DMS153 treated with DMSO at 0.1 percent for 48 hours (cell line): ENCODE results near the gene HOXA7.

ENCODE experiments used
- DNase-seq: peaks from one replicate; lab custom pipeline; 2025; ENCODE audit not compliant: unreplicated experiment; lab: John Stamatoyannopoulos, UW

HOXA7 gene

DNA sequence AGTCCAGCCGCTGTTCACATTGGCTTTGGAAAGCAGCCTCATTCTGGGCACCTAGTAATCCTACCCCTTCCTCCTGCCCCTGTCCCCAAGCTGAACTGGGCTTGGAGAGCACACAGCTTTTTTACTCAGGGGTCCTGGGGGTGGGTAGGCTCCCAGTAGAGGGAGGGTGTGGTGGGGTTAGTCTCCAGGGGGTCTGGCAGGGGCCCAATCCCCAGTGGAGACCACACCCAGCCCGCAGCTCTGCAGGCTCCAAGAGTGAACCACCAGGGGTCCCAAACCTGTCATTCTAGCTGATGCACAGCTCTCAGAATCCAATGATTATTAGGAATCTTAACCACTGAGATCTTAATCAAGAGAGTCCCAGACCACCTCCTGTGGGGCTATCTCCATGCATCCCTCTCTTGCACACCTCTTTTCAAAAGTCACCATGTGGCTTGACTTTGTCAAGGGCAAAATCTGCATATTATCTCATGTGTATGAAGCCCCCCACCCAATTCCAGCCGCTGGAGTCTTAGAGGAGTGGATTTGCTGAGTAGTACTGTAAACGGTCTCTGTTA lies 25.9 kb upstream of the HOXA7 start:
- DNase-seq, result no peak

DNA sequence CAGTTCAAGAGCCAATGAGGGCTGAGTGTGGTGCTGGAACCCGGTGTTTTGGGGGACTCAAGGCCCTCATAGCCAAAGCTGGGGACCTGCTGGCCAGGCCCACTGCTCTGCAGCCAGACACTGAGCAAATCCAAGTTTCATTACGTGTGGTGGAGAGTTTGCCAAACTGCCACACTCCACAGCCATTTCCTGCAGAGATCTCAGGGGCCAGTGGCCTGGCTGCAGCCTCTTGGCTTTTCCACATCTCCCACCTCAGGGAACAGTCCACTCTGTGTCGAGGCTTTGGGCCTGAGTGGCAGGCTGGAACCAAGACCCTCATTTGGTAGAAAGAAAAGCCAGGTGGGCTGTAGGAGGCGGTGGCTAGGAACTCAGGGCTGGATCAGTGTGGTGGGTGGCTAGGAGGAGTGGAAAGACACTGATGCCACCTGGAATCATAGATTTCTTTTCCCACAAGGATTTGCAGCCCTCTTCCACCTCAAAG lies 25.4 kb upstream of the HOXA7 start:
- DNase-seq, result no peak

DNA sequence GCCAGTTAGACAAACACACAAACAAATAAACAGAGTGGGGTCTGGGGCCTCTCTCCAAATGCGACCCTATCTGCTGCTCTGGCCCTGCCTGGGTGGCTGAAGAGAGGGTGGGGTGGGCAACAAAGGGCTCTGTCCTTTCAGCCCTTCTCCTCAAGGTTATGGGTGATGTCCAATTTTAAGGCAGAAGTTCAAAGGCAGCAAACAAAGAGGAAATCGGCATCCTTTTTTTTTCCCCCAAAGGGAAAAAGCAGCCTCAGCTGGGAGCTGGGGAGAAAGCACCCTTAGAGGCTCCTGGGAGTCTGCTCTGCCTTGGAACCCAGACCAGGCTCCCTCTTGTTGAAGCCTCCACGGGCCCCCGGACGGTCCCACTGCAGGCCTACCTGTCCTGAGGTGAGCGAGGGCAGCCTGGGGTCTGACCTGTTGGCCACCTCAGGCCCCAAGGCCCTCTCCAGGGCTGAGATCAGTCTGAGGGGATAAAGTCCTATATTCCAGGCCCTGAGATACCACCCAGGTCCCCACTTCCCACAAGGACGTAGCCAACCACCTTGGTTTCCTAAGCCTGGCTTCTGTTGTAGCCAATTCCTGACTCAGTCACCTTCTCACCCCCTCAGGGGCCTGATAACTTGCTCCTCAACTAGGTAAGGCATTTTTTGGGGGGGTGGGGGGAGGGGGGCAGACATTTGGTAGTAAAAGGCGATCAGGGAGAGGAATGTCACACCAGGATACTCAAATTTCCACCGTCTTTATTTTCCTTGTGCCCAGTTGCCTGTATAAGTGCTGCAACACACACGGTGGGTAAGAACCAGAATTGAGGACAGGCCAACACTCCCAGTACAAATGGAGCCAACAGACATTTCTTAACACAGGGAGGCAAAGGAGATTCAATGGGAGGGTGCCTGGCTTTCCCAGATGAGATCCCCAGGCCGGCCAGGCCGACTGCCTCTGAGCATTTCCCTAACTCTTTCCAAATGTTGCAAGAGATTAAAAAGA lies 24.3 kb upstream of the HOXA7 start:
- DNase-seq, result no peak

DNA sequence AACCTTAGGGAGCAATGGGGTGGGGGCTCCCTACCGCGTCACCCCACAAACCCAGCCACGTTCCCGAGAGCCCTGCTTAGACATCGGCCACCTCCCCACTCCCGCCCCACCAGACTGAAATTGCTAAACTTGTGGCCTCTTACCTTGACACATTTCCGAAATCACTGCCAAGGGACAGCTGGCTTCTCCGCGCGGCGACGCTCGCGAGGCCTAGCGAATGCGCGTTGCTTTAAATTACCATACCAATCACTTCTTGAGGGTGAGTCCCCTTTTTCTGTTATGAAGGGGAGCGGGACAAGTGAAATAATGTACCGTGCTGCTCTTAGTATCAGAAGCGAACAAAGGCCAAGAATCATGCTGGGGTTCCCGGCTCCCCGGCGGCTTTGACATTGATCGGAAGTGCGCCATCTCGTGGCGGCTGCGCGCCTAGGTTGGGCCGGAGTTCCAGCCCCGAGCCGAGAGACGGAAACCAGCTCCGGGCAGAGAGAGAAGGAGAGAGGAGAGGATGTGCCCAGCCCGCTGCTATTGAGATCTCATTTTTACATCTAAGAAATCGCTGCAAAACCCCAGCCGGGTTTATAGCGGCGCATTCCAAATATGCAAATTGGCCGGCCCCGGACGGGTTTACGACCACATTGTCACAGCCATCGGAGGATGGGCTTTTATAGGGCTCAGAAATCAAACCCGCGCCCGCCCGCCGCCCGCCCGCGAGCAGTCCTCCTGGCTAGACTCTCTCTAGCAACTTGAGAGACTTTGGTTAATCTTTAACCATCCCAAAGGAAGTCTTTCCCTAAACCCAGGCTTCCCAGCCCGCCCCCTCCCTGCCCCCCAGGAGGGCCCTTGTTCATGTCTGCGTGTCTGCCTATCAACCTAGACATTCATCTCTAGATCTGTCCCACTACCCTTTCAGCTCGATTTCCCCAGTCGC lies 23.3 kb upstream of the HOXA7 start:
- peak; percentile 41 for DNase-seq

DNA sequence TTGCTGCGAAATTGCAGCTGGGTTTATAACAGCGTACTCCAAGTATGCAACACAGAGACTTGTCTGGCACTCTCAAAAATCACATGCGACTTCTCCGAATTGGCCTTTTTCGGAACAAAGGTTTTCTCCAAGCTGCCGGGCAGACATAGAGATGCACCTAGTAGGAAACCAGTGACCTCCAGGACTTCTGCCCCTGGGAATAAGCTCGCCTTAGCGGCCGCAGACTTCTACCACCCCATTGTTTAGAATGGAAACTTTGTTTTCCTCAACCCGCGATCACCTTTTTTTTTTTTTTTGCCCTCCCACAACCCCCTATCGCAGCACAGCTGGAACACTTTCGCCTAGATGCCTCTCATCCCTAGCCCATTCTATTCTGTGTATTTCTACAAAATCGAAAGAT lies 22.6 kb upstream of the HOXA7 start:
- DNase-seq, result no peak

DNA sequence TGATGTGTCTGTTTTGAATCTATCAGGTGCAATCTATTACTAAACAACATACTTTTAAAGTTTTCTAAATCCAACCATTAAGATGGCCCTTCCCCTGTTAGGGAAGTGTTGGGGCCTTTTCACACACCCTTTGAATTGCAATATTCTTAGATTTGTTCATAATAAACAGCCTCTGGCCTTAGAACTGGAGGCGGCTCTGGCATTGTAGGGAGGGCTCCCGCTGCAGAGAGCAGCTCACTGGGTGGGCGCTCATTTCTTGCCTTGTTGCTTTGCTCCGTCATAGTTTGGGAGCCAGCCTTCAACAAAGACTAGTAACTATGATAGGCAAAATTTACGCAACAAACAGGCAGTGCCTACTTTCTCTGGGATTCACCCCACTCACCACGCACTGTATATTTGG lies 21.9 kb upstream of the HOXA7 start:
- no peak for DNase-seq

DNA sequence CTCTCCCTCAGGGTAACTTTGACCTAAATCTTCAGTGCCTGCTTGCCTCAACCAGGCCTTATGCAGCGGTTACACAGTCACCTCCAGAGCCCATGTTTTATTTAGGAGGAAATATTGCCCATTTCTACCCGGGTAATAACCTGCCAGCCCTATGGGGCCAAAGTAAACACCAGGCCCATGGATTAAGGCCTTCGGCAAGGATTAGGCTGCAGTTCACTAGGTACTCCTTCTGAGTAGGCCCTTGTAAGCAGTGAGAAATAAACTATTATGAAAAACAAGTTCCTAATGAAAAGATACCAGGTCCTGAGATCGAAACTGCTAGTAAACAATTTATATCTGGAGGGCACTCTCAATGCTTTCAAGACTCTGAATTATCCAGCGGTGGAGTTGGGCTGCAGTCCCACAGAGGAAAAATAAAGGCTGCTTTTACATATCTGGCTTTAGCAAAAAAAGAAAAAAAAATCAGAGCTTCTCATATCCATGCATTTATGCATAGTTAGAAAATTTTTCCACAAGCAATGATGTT lies 21.4 kb upstream of the HOXA7 start:
- no peak for DNase-seq

DNA sequence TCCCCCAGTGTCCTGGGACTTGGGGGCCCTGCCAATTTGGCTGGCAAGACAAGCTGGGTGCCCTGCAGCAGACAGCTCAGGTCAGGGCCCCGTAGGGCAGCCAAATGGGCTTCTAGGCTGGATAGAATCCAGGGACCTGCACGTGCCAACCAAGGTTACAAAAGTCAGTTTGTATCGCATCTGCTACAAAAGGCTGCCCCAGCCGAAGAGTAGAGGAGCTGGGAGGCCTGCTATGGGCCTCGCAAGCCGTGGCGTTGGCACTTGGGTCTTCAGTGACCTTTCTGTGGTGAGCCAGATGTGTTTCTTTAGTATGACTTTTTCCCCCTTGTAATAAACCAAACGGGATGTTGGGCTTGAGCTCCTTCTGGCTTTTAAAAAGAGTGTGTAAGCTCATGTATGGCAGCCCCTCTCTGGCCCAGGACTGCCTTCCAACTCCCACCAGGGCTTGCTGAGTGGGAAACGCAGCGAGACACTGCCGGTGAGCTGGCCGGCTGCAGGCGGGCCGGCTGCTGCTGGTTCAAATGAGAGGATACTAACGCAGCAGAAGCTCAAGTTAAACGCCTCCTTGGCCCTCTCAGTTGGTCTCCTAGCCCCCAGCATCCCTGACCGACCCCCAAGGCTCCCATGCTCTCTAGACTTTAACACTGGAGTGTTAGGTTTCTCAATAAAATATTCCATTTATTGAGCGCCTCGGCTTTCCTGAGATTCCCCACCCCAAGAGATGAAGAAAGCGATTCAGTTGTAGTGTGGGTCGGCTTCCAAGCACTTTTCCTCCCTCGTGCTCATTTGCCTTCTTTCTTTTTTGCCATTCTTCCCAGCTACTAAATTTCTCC lies 20.7 kb upstream of the HOXA7 start:
- DNase-seq, result no peak

DNA sequence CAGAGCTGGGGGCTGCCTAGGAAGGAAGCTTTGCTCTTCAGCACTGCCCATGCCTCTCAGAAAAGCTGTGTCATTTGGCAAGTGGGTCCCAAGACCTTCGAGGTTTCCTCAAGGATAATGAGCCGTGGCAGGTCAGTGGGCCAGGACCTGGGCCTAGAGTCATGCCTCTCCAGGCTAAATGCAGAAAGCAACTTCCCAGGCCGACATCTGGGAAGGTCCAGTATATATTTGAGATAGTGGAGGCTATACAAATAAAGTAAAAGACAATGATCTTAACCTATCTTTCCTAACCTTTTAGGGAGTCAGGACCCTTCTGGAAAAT lies 20.0 kb upstream of the HOXA7 start:
- DNase-seq, result no peak

DNA sequence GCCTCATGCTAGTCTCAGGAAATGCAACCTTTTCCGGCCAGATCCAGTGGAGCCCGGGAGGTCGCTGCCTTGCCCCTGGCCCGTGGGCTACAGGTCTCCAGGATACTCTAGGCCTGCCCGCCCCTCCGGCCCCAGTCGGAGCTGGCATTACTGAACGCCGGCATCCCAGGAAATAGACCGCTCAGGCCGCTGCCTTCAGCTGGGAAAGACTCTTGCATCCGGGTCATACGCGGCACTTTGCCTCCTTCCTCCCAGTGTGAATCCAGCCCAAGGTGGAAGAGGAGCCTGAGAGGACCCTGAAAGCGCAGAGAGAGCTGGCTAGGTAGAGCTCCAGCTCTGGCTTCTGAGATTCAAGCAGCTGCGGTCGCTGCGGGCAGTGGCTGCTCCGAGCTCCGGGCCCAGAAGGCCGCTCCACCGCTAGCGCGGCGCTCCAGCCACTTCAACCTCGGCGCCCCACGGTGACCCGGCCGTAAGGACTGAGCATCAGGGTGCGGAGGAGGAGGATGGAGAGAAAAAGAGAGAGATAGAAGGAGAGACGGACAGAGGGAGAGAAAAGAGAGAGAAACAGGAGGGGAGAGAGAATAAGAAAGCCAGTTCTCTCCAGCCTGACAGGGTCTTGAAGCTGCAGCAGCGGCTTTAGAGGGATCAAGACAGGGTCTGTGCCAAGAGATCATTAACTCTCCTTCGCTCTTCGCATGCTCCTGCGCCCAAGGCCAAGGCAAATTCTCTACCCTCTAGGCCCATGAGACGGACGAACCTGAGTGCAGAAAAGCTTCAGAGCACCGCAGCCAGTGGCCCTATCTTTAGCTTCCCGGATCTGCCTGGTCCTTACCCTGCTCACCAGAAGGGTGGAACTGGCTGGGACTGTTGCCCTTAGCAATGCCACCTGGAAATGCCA lies 19.4 kb upstream of the HOXA7 start:
- no peak for DNase-seq

DNA sequence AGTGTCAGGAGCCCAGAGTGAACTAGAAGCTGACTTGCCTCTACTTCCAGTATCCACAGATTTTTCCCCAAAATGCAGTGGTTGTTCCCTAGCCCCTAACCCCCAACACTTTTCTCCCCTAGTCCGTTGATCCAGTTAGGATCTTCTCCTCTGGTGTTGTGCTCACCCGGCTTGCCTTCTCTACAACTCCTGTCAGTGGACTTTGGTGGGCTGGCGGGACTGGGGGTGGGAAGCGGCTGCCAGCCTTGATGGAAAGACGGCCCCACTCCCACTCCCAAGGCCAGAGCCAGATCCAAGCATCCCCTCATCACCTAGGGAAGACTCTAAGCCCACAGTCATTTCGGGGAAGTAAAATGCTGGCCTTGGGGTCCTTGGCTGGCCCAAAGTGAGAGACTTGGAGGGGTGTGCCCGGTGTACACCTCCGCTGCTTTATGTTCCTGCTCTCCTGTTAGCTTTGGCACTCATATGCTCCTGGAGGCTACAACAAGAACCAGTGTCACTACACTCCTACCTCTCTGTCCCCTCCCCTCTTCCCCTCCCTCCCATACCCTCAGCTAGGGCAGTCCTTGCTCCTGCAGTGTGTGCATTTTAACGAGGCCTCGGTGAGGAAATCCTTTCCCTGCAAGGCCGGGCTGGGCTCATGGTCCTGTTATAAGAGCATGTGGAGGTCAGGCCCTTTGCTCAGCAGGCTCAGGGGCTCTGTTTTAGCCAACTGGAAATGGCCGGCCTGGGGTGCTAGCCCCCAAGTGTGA lies 18.6 kb upstream of the HOXA7 start:
- no peak for DNase-seq

DNA sequence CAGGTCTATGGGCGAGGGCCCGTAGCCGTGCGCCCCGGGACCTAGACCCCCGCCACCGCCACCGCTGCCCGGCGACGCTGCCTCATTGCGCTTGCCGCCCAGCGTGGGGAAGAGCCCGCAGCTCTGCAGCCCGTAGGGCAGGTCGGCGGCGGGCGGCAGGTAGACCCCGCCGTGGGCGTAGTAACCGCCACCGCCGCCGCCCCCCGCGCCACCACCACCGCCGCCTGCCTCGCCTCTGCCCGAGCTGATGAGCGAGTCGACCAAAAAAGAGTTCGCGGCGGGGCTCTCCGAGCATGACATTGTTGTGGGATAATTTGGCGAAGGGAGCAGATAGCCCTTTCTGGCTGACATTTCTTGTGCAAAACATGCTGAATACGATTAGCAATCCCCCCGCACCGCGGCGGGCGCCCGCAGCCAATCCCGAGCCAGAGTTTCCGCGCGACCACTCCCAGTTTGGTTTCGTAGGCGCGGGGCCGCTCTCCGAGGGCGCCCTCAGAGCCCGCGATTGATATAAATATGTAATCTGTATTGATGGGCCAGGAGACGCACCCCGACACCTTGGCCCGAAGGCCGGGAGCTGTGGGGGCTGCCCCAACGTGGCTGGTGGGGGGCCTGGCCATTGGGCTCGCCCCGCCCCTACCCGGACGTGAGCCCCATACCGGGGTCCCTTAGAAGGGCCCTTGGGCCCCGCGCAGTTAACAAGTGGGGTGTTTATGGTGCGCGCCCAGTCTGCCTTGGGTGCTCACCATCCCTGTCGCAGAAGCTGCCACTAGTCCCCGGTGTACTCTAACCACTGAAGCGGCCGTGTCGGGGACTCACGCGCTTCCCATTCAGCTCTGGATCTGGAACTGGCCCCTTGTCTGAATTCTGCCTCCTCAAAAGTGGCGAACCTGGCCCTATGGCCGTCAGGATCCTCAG lies 17.7 kb upstream of the HOXA7 start, which contains the start of gene HOXA10:
Gene HOXA10 (minus strand): TSS at position 365 of the 918 bp plus-strand sequence. CDS start 14 bp downstream, at position 351.
- no peak for DNase-seq

DNA sequence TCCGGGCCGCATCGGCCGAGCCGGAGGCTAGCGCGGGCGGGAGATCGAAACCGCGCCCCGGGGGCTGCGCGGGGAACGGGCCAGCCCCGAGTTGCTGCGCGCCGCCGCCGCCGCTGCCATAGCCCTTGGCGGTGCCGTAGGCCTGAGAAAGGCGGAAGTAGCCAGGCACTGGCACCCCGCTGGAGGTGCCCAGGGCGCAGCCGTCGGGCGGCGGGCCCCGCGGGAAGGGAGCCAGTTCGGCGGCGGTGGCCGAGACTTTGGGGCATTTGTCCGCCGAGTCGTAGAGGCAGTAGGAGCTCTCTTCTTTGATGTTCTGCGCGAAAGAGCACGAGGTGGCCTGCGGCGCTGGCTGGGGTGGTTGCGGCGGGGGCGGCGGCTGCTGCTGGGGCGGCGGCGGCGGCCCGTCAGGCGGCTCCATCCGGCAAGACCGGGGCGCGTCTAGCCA lies 17.1 kb upstream of the HOXA7 start:
- peak; percentile 59 for DNase-seq

DNA sequence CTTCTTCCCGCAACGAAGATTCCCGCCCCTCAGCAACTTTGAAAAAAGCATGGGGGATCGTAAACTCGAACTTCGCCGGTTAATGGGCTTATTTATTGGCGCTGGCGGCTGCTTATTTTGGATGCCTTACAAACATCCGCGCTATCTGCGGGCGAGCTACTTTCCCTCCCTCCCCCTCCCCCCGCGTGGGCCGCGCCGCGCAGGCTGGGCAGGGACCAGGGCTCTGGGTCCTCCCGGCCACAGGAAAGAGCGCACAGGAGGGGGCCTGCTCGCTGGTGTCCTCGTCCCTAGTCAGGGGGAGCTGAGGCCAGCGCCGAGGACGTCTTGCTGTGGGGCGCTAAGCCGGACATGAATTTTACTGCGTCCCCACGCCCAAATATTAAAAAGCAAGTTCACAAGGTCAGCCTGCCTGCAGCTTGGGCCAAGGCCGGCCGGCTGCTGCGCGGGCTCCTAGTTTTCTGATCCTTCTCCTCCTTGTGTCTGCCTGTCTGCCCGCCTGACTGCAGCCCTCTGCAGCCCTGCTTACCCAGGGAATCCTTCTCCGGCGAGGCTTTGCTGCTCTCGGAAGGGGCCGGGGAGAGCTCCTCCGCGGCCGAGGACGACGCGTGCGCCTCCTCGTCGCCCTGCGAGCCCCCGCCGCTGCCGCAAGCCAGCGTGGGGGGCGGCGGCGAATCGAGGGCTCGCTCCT lies 16.5 kb upstream of the HOXA7 start:
- DNase-seq, result peak; percentile 59

DNA sequence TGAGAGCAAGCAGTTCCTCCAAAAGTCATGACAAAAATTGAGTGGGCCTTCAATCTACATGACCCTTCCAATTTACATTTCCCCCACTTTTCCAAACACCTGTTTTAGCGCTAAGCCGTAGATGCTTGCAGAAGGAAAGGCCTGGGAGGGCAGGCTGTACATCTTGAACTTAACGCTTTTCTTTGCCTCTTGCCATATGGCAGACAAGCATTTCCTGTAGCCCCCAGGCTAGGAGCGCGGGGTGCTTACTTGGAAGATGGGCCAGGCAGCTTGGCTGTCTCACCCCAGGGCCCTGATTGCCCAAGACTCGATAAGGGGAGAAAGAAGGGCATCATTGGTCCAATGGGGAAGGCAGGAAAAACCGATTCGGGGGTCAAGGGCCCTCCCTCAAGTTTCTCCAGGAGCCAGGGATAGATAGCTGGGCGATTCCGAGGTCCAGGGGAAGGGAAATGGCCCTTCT lies 15.9 kb upstream of the HOXA7 start:
- no peak for DNase-seq

DNA sequence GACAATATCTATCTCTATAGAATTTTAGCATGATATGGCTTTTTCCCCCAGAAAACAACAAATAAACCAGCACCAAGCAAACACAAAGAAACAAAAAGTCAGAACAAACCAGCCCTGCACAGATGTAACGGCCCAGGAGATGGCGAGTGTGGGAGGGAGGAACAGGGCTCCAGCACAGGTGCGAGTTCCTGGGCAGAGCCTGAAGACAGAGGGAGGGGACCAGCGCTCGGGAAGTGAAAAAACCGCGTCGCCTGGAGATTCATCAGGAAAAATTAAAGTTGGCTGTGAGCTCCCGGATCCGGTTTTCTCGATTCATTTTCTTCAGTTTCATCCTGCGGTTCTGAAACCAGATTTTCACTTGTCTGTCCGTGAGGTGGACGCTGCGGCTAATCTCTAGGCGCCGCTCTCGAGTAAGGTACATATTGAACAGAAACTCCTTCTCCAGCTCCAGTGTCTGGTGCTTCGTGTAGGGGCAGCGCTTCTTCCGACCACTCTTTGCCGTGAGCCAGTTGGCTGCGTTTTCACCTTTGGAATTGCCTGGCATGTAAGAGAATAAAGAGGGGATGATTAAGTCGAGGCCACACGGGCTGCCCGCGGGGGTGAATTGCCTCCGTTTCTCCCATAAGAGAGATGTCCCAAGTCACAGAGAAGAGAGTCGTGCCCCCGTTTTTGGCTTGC lies 15.3 kb upstream of the HOXA7 start:
- DNase-seq, result peak; percentile 72
